HEK293 (cell line): ENCODE results near the gene IRF1.
"Not testable (repeated sequence)": the region's sequence is repeated elsewhere in the genome, so short reads cannot be mapped to it uniquely, and the experiment has no call there.

Experiments
- ATF2 ChIP-seq: fragments of 450-650 bp; formaldehyde crosslinking; IDR thresholded peaks from 2 replicates; pipeline ENCODE4 v1.5.1; 2016; ENCODE audit warnings: missing biosample characterization, missing genetic modification characterization, low read depth
- CTCF ChIP-seq: fragments of 450-650 bp; formaldehyde crosslinking; IDR thresholded peaks from 2 replicates; pipeline ENCODE4 v1.5.1; 2016; ENCODE audit warnings: missing biosample characterization, missing genetic modification characterization
- EGR2 ChIP-seq: fragments of 450-650 bp; formaldehyde crosslinking; IDR thresholded peaks from 2 replicates; pipeline ENCODE4 v1.5.1; 2016; ENCODE audit warnings: low read depth, missing biosample characterization, missing genetic modification characterization
- GLI2 ChIP-seq: fragments of 450-650 bp; formaldehyde crosslinking; IDR thresholded peaks from 2 replicates; pipeline ENCODE4; 2017; ENCODE audit warnings: missing biosample characterization, missing genetic modification characterization, low read depth, borderline replicate concordance
- HOXA7 ChIP-seq: sonication (generic); formaldehyde crosslinking; IDR thresholded peaks from 2 replicates; pipeline ENCODE4 v1.8.1; 2022; ENCODE audit warnings: missing genetic modification reagents, borderline replicate concordance
- KLF10 ChIP-seq: fragments of 450-650 bp; IDR thresholded peaks from 2 replicates; pipeline ENCODE4 v1.5.1; 2018; ENCODE audit warnings: missing biosample characterization, mild to moderate bottlenecking, missing genetic modification characterization
- PBX3 ChIP-seq: sonication (generic); formaldehyde crosslinking; IDR thresholded peaks from 2 replicates; pipeline ENCODE4 v1.8.1; 2022; ENCODE audit warnings: mild to moderate bottlenecking, moderate library complexity, missing genetic modification reagents
- ZNF335 ChIP-seq: fragments of 450-650 bp; formaldehyde crosslinking; conservative IDR thresholded peaks from 2 replicates; pipeline ENCODE4 v1.5.1; 2016; ENCODE audit warnings: missing biosample characterization, missing genetic modification characterization
- ZNF529 ChIP-seq: fragments of 450-650 bp; formaldehyde crosslinking; IDR thresholded peaks from 2 replicates; pipeline ENCODE4 v1.5.1; 2017; ENCODE audit warnings: missing genetic modification characterization, missing biosample characterization; ENCODE audit not compliant: insufficient replicate concordance
- ZNF777 ChIP-seq: fragments of 450-650 bp; formaldehyde crosslinking; IDR thresholded peaks from 2 replicates; pipeline ENCODE4 v1.5.1; 2017; ENCODE audit warnings: missing biosample characterization, missing genetic modification characterization, borderline replicate concordance

GRCh38 chr5:132484876-132485640 is 5.5 kb downstream of the IRF1 start:
- not testable (repeated sequence) for TF ChIP-seq EGR2 (tag by site-specific recombination); CTCF (tag by site-specific recombination); ATF2 (tag by site-specific recombination); HOXA7 (CRISPR knock-in tag); ZNF335 (tag by site-specific recombination); ZNF777 (tag by site-specific recombination); KLF10 (tag by site-specific recombination); GLI2; PBX3 (CRISPR knock-in tag); ZNF529
